SK-N-MC (cell line): ENCODE measurements around the gene SLC18A3.

Experiments
- EZH2 ChIP-seq: fragments of 200-600 bp; sonication (generic); IDR thresholded peaks from one replicate; pipeline ENCODE4 v1.6.1; 2017; ENCODE audit warnings: antibody characterized with exemption
- FOXP2 ChIP-seq: optimal IDR thresholded peaks from 2 replicates; pipeline ENCODE3; 2011; ENCODE audit warnings: mild to moderate bottlenecking, moderate library complexity; ENCODE audit not compliant: insufficient read depth; ENCODE audit errors: extremely low read length, control extremely low read depth
- POLR2AphosphoS5 ChIP-seq: IDR thresholded peaks from 2 replicates; pipeline ENCODE4 v1.6.1; 2012; ENCODE audit warnings: mild to moderate bottlenecking, low read depth, low read length, borderline replicate concordance

DNA sequence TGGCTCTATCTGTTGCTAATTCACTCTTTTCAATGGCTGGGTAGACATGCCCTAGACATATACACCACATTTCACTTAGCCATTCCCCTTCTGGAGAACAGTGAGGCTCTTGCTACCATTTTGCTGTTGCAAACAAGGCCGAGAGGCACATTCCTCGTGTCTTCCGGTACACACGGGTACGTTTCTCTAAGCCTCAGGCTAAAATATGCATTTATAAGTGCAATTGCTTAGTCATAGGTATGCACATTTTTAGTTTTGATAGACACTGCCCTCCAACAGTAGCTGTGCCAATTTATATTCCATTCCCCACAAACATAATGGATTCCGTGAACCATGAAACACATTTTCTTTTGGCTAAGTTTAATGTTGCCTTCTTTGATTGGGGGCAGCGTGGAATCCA, 16.9 kb downstream of the SLC18A3 start:
- TF ChIP-seq POLR2AphosphoS5 (no peak), EZH2 (no peak), FOXP2 (no peak)
